Natural killer cell treated with Interleukin-12 subunit alpha and Interleukin-12 subunit beta and Interleukin-15 and Interleukin-18, amount 100 ng/mL, for 72 hours (primary cell): ENCODE measurements around the gene MBTPS1. TPM values are rescaled to one million over a fixed set of nuclear protein-coding genes. Genes with fewer than 3 reads are reported as not detected.

Experiments
- ATAC-seq, 2 donors: fragments of 150-1000 bp; cut with Tn5 transposase in 1 of 2; sonication (Bioruptor Pico), chemical (Tn5 transposase) in 1 of 2; 2 replicates each; pipeline ENCODE4 v1.10.0; 2021
- DNase-seq: peaks from one replicate; pipeline ENCODE4 v3.0.0; 2022; ENCODE audit warnings: low spot score
- H3K27ac Mint-ChIP-seq, 2 donors: 1 replicate in 1 of 2; 2 replicates in 1 of 2; pipeline ENCODE4 v1.8.0; 2022; ENCODE audit warnings: mixed read lengths in 2 of 2, mild to moderate bottlenecking in 1 of 2, moderate library complexity in 1 of 2
- H3K27me3 Mint-ChIP-seq, 2 donors: 1 replicate in 1 of 2; 2 replicates in 1 of 2; pipeline ENCODE4 v1.8.0; 2022; ENCODE audit warnings: mixed read lengths in 2 of 2
- H3K36me3 Mint-ChIP-seq: one replicate; pipeline ENCODE4 v1.8.0; 2022; ENCODE audit warnings: mixed read lengths
- H3K4me1 Mint-ChIP-seq, 2 donors: 1 replicate in 1 of 2; 2 replicates in 1 of 2; pipeline ENCODE4 v1.8.0; 2022; ENCODE audit warnings: low read depth in 2 of 2, mixed read lengths in 2 of 2, mild to moderate bottlenecking in 1 of 2
- H3K4me3 Mint-ChIP-seq: one replicate; pipeline ENCODE4 v1.8.0; 2022; ENCODE audit warnings: mixed read lengths
- H3K9me3 Mint-ChIP-seq: 2 replicates; pipeline ENCODE4 v1.8.0; 2022; ENCODE audit warnings: mixed read lengths
- total RNA-seq, 2 donors: library from RNA; stranded (reverse); gene quantifications; one replicate each; pipeline ENCODE4 v1.2.3, GENCODE V29; 2022

Gene MBTPS1
- total RNA-seq, 2 donors from 2014 or later: 65.4 to 83.4 TPM

GRCh38 chr16:84085271-84085667, 31.5 kb downstream of the MBTPS1 start:
- no peak for ATAC-seq
- Mint-ChIP-seq H3K27me3 (no peaks in the 10 kb centered on the region), H3K9me3 (no peaks in the 10 kb centered on the region), H3K36me3 (peaks cover 38% of the 10 kb centered on the region), H3K4me1 (peaks cover 34 to 42% of the 10 kb centered on the region in 2 donors), H3K27ac (no peak overlapping the region), H3K4me3 (peak overlapping the region; percentile 24)
- no peak for DNase-seq

- H3K27ac Mint-ChIP-seq: no peak overlapping the region
Observed at GRCh38 chr16:84084570-84085270, 32.0 kb downstream of the MBTPS1 start.

GRCh38 chr16:84082835-84083569, 33.7 kb downstream of the MBTPS1 start:
- H3K27me3 Mint-ChIP-seq: no peaks in the 10 kb centered on the region
- no peak overlapping the region for H3K4me3 Mint-ChIP-seq
- H3K9me3 Mint-ChIP-seq: no peaks in the 10 kb centered on the region
- no peak for DNase-seq
- ATAC-seq: no peak
- peaks cover 26% of the 10 kb centered on the region in 2 donors for H3K4me1 Mint-ChIP-seq
- H3K27ac Mint-ChIP-seq: no peak overlapping the region
- H3K36me3 Mint-ChIP-seq: peaks cover 30% of the 10 kb centered on the region

More at GRCh38 chr16:84084570-84085270, 32.0 kb downstream of the MBTPS1 start:
- H3K4me1 Mint-ChIP-seq: peaks cover 34 to 42% of the 10 kb centered on the region in 2 donors
- DNase-seq: no peak
- H3K9me3 Mint-ChIP-seq: no peaks in the 10 kb centered on the region
- no peaks in the 10 kb centered on the region for H3K27me3 Mint-ChIP-seq
- peak overlapping the region; percentile 24 for H3K4me3 Mint-ChIP-seq
- peaks cover 34% of the 10 kb centered on the region for H3K36me3 Mint-ChIP-seq
- ATAC-seq: peak; percentile 58 to 70

GRCh38 chr16:84082110-84082509, 34.6 kb downstream of the MBTPS1 start:
- H3K4me3 Mint-ChIP-seq: no peak overlapping the region
- ATAC-seq (no peak), DNase-seq (no peak)
- H3K36me3 Mint-ChIP-seq: peaks cover 27% of the 10 kb centered on the region
- no peak overlapping the region for H3K27ac Mint-ChIP-seq
- H3K27me3 Mint-ChIP-seq: no peaks in the 10 kb centered on the region
- H3K4me1 Mint-ChIP-seq: peaks cover 17 to 22% of the 10 kb centered on the region in 2 donors
- H3K9me3 Mint-ChIP-seq: no peaks in the 10 kb centered on the region

GRCh38 chr16:84081446-84081989, 35.2 kb downstream of the MBTPS1 start:
- Mint-ChIP-seq H3K27me3 (no peaks in the 10 kb centered on the region), H3K4me3 (no peak overlapping the region), H3K36me3 (peaks cover 26% of the 10 kb centered on the region), H3K9me3 (no peaks in the 10 kb centered on the region), H3K27ac (no peak overlapping the region), H3K4me1 (peaks cover 14 to 18% of the 10 kb centered on the region in 2 donors)
- DNase-seq (no peak), ATAC-seq (no peak)

GRCh38 chr16:84080813-84081212, 35.9 kb downstream of the MBTPS1 start:
- no peaks in the 10 kb centered on the region for H3K9me3 Mint-ChIP-seq
- no peak for ATAC-seq

GRCh38 chr16:84080378-84080777, 36.4 kb downstream of the MBTPS1 start:
- Mint-ChIP-seq H3K27ac (no peak overlapping the region), H3K9me3 (no peaks in the 10 kb centered on the region), H3K36me3 (peaks cover 25% of the 10 kb centered on the region), H3K4me1 (peaks cover 6 to 15% of the 10 kb centered on the region in 2 donors), H3K4me3 (no peak overlapping the region), H3K27me3 (no peaks in the 10 kb centered on the region)
- DNase-seq (no peak), ATAC-seq (no peak)

More at GRCh38 chr16:84080813-84081212, 35.9 kb downstream of the MBTPS1 start:
- no peak overlapping the region for H3K4me3 Mint-ChIP-seq
- peaks cover 21% of the 10 kb centered on the region for H3K36me3 Mint-ChIP-seq
- DNase-seq: no peak
- no peaks in the 10 kb centered on the region for H3K27me3 Mint-ChIP-seq
- H3K4me1 Mint-ChIP-seq: peaks cover 7 to 13% of the 10 kb centered on the region in 2 donors
- H3K27ac Mint-ChIP-seq: no peak overlapping the region

GRCh38 chr16:84079664-84080063, 37.1 kb downstream of the MBTPS1 start:
- H3K9me3 Mint-ChIP-seq: no peaks in the 10 kb centered on the region
- DNase-seq (no peak), ATAC-seq (no peak)
- H3K4me3 Mint-ChIP-seq: no peak overlapping the region
- H3K27ac Mint-ChIP-seq: peak overlapping the region in 1 of 2 donors; percentile 63
- H3K4me1 Mint-ChIP-seq: peaks cover under 1 to 15% of the 10 kb centered on the region in 2 donors
- H3K27me3 Mint-ChIP-seq: no peaks in the 10 kb centered on the region
- peaks cover 25% of the 10 kb centered on the region for H3K36me3 Mint-ChIP-seq

GRCh38 chr16:84075376-84075775, 41.4 kb downstream of the MBTPS1 start:
- H3K9me3 Mint-ChIP-seq: no peaks in the 10 kb centered on the region
- H3K27me3 Mint-ChIP-seq: no peaks in the 10 kb centered on the region
- H3K4me3 Mint-ChIP-seq: no peak overlapping the region
- H3K36me3 Mint-ChIP-seq: peaks cover 31% of the 10 kb centered on the region
- no peak for DNase-seq
- H3K27ac Mint-ChIP-seq: no peak overlapping the region
- no peak for ATAC-seq
- H3K4me1 Mint-ChIP-seq: peaks cover 0 to 13% of the 10 kb centered on the region in 2 donors

GRCh38 chr16:84074721-84075120, 42.0 kb downstream of the MBTPS1 start:
- Mint-ChIP-seq H3K27me3 (no peaks in the 10 kb centered on the region), H3K27ac (no peak overlapping the region)

GRCh38 chr16:84072014-84072413, 44.7 kb downstream of the MBTPS1 start:
- no peaks in the 10 kb centered on the region for H3K9me3 Mint-ChIP-seq
- no peaks in the 10 kb centered on the region for H3K27me3 Mint-ChIP-seq
- no peak overlapping the region for H3K4me3 Mint-ChIP-seq
- H3K27ac Mint-ChIP-seq: no peak overlapping the region
- ATAC-seq (peak in 1 of 2 donors; percentile 32), DNase-seq (no peak)
- H3K36me3 Mint-ChIP-seq: peaks cover 29% of the 10 kb centered on the region
- H3K4me1 Mint-ChIP-seq: peaks cover 6 to 11% of the 10 kb centered on the region in 2 donors

More at GRCh38 chr16:84074721-84075120, 42.0 kb downstream of the MBTPS1 start:
- H3K4me1 Mint-ChIP-seq: peaks cover 0 to 13% of the 10 kb centered on the region in 2 donors
- H3K4me3 Mint-ChIP-seq: no peak overlapping the region
- no peaks in the 10 kb centered on the region for H3K9me3 Mint-ChIP-seq
- no peak for DNase-seq
- peaks cover 31% of the 10 kb centered on the region for H3K36me3 Mint-ChIP-seq
- no peak for ATAC-seq

GRCh38 chr16:84071121-84071520, 45.6 kb downstream of the MBTPS1 start:
- DNase-seq: no peak
- H3K9me3 Mint-ChIP-seq: no peaks in the 10 kb centered on the region
- peaks cover 27% of the 10 kb centered on the region for H3K36me3 Mint-ChIP-seq
- H3K4me1 Mint-ChIP-seq: peaks cover 6 to 11% of the 10 kb centered on the region in 2 donors
- no peak for ATAC-seq
- no peaks in the 10 kb centered on the region for H3K27me3 Mint-ChIP-seq
- H3K27ac Mint-ChIP-seq: no peak overlapping the region
- H3K4me3 Mint-ChIP-seq: no peak overlapping the region

- Mint-ChIP-seq H3K9me3 (no peaks in the 10 kb centered on the region), H3K36me3 (peaks cover 21% of the 10 kb centered on the region), H3K27me3 (no peaks in the 10 kb centered on the region), H3K4me3 (no peak overlapping the region), H3K4me1 (peaks cover 6 to 8% of the 10 kb centered on the region in 2 donors), H3K27ac (peak overlapping the region in 1 of 2 donors; percentile 40)
- ATAC-seq (no peak), DNase-seq (no peak)
Observed at GRCh38 chr16:84069540-84069939, 47.2 kb downstream of the MBTPS1 start.
